PC-3 (cell line): ENCODE data around the gene ALPK3.

Source experiments
- EZH2 ChIP-seq: fragments of 300-600 bp; sonication (generic); IDR thresholded peaks from one replicate; pipeline ENCODE4 v1.6.1; 2017; ENCODE audit warnings: antibody characterized with exemption, mild to moderate bottlenecking, low read length; ENCODE audit not compliant: unreplicated experiment
- TF ChIP-seq, protein P1 (sequence below): fragments of 300-600 bp; sonication (generic); conservative IDR thresholded peaks from 2 replicates; pipeline ENCODE4 v1.5.1; 2017; ENCODE audit warnings: antibody characterized with exemption, low read depth, mild to moderate bottlenecking, low read length

DNA sequence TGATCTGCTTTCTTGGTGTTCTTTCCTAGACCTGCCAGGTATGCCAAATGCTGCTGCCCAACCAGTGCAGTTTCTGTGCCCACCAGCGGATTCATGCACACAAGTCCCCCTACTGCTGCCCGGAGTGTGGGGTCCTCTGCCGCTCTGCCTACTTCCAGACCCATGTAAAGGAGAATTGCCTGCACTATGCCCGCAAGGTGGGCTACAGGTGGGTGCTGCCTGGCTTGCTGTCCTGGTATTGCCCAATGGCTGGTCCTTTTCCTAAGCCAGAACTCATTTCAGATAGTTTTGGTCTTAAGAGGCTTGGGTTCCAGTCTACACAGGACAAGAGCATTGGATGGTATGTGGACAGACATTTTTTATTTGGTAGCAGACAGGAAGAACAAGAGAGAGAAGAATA is 26.5 kb upstream of the ALPK3 start:
- TF ChIP-seq EZH2 = no peak
- TF ChIP-seq, protein P1, sequence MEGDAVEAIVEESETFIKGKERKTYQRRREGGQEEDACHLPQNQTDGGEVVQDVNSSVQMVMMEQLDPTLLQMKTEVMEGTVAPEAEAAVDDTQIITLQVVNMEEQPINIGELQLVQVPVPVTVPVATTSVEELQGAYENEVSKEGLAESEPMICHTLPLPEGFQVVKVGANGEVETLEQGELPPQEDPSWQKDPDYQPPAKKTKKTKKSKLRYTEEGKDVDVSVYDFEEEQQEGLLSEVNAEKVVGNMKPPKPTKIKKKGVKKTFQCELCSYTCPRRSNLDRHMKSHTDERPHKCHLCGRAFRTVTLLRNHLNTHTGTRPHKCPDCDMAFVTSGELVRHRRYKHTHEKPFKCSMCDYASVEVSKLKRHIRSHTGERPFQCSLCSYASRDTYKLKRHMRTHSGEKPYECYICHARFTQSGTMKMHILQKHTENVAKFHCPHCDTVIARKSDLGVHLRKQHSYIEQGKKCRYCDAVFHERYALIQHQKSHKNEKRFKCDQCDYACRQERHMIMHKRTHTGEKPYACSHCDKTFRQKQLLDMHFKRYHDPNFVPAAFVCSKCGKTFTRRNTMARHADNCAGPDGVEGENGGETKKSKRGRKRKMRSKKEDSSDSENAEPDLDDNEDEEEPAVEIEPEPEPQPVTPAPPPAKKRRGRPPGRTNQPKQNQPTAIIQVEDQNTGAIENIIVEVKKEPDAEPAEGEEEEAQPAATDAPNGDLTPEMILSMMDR = no peak
